GM10847 (cell line): Measurements from ENCODE around the gene CREBBP.

Source experiments
- POLR2A ChIP-seq: IDR thresholded peaks from 2 replicates; pipeline ENCODE4 v1.6.1; 2011; ENCODE audit not compliant: insufficient read length; ENCODE audit errors: extremely low read depth

The CREBBP gene

DNA sequence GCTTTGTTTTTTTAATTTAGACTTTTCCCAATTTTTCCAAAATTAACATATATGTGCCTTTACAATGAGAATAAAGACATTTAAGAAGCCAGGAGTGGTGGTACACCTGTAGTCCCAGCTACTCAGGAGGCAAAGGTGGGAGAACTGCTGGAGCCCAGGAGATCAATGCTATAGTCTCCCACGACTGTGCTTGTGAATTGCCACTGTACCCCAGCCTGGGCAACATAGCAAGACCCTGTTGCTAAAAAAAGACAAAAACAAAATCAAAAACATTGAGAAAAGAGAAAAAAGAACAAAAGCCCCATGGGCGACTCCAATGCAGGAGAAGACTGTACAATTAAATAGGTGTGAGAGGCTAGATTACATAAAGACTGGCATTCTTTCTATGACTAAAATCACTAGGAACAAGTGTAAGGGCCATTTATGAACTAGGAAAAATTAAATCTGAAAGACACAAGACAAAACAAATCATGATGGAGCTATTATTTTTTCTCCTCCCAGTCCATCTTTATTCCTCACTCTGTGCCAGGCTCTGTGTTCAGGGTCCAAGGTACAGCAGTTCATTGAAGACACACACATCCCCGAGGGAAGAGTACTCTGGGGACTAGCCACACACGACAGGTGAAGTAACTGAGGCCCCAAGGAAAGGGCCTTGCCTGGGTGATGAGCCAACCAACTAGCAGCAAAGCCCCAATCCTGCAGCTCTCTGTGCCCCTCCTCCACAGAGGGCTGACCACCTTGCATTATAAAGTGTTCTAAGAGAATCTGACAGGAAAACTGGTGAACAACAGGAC lies 79.8 kb downstream of the CREBBP start:
- TF ChIP-seq POLR2A = no peak

DNA sequence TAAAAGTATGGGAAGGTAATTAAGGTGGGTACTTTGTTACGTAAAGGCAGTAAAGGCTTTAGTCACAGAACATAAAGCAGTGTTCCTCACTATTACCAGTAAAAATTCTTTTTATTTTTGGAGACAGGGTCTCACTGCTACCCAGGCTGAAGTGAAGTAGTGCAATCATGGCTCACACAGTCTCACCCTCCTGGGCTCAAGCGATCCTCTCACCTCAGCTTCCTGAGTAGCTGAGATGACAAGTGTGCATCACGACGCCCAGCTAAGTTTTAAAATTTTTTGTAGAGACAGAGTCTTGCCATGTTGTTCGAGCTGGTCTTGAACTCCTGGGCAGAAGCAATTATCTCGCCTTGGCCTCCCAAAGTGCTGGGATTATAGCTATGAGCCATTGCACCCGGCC lies 80.5 kb downstream of the CREBBP start:
- no peak for TF ChIP-seq POLR2A

DNA sequence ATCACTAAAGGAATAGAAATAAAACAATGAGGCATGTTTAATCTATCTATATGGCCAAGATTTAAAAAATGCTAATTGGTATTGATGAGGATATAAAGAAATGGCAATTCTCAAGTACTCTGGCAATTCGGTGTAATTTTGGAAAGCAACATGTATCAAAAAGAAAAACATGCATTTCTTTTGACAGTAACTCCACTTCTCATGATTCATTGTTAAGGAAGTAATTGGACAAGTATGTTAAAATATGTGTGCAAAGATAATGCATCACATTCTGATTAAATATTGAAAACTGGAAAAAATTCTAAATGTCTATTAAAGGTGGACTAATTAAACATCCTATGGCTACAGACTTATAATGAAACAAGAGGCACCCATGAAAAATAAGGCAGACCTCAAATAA lies 81.2 kb downstream of the CREBBP start:
- TF ChIP-seq POLR2A = no peak

- TF ChIP-seq POLR2A = no peak
Measured at GRCh38 chr16:3798838-3799237, 81.7 kb downstream of the CREBBP start.

GRCh38 chr16:3797904-3798811 lies 82.4 kb downstream of the CREBBP start:
- TF ChIP-seq POLR2A = no peak

- TF ChIP-seq POLR2A = no peak
Measured at GRCh38 chr16:3797473-3797872, 83.0 kb downstream of the CREBBP start.

- TF ChIP-seq POLR2A = no peak
Measured at GRCh38 chr16:3793161-3793576, 87.3 kb downstream of the CREBBP start.

GRCh38 chr16:3792472-3793012 lies 88.0 kb downstream of the CREBBP start:
- no peak for TF ChIP-seq POLR2A

DNA sequence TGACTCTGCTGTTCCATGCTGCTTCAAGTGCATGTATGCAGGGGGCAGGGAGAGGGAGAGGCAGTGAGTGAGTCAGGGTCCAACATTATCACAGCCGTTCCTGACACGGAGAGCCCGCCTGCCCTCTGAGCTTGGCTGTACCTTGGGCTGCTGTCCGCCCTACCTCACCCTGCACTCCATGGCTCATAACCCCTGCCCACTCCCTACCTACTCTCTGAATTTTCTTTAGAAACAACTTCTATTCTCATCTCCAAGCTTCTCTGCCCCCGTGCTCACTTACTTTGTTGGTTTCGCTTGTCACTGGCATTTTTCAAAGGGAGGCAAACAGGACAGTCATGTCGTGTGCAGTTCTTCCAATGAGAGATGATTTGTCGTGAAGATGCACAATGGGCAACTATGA lies 88.8 kb downstream of the CREBBP start:
- no peak for TF ChIP-seq POLR2A

DNA sequence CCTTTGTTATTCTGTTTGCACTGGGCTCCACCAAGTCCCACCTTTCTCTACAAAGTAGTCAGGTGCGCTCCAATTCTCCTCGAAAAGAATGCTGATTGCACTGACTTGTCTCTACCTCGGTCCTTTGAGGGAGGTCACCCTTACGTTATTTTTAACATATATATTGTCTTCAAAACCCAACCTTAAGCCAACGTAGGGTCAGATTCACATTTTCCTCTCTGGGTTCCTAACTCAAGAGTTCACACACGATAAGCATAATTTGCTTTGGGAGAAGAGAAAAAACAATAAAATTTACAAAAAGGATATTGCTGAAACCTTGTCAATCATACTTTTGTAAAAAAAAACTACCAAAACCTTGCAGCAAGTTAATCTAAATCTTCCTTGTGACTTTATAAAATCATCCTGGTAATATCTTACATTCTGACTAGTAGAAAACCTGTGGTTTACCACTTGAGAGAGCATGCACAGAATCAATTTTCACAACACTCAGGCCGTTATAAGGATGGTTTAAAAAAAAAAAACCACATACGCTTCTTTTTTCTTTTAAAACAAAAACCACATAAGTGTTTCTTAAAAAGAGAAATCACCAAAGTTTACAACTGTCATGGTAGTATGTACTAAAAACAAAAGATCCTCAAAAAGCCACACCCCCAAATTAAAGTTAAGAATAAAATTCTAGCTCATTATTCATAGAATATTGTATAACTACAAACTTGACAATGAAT lies 91.0 kb downstream of the CREBBP start:
- no peak for TF ChIP-seq POLR2A

DNA sequence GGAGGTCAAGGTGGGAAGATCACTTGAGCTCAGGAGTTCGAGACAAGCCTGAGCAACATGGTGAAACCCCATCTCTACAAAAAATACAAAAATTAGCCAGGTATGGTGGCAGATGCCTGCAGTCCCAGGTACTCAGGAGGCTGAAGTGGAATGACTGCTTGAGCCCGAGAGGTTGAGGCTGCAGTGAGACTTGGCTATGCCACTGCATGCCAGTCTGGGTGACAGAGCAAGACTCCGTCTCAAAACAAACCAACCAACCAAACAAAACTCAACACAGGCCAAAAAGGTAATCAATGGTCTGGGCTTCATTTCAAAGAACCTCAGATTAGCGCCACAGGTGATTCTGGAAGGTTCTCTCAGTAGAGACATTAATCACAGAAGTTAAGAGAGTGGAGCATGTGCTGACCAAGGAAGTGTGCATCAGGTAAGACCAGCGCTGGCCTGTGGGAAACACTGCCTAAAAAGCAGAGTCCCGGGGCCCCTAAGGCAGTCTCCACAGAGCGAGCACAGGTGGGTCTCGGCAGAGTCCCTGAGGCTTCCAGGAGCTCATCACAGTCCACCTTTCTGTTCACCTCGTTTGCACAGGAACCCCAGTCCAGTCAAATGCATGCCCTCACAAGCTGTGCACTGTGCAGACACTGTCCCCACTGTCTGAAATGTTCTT lies 91.7 kb downstream of the CREBBP start:
- no peak for TF ChIP-seq POLR2A

- TF ChIP-seq POLR2A = no peak
Measured at GRCh38 chr16:3787924-3788661, 92.4 kb downstream of the CREBBP start.

- TF ChIP-seq POLR2A = no peak
Measured at GRCh38 chr16:3785413-3785812, 95.1 kb downstream of the CREBBP start.

GRCh38 chr16:3783516-3783915 lies 97.0 kb downstream of the CREBBP start:
- no peak for TF ChIP-seq POLR2A
